IMR-90 (cell line): Measurements from ENCODE around the gene RUNX3. TPM values are rescaled to one million over a fixed set of nuclear protein-coding genes. Genes with fewer than 3 reads are reported as not detected.

Experiments
- ATAC-seq: fragments of 200-7000 bp; cut with Tn5 transposase; 2 replicates; pipeline ENCODE4 v1.9.1; 2020; ENCODE audit warnings: low read depth, mild to moderate bottlenecking, moderate library complexity
- BruUV-seq: library from RNA; stranded (reverse); fragments of 400-500 nt; replicated peaks from 2 replicates; lab custom pipeline; 2021; lab: Mats Ljungman, UMichigan
- CTCF ChIA-PET: fragments of 300-600 bp; formaldehyde crosslinking; extraction: SDS; loops from one replicate; lab custom pipeline; 2021; ENCODE audit warnings: antibody characterized with exemption; lab: Yijun Ruan, JAX
- POLR2A ChIA-PET: fragments of 300-600 bp; sonication (Branson Sonifier 250); formaldehyde crosslinking; loops from one replicate; lab custom pipeline; 2022; ENCODE audit warnings: antibody characterized with exemption; ENCODE audit not compliant: unreplicated experiment; lab: Charles Lee
- DNase-seq: peaks from one replicate; pipeline ENCODE4 v3.0.0; 2013
- H2AFZ ChIP-seq: replicated peaks from 2 replicates; pipeline ENCODE3; 2013; ENCODE audit warnings: low read length, mild to moderate bottlenecking; ENCODE audit not compliant: poor library complexity
- H2AK5ac ChIP-seq: 2 replicates; pipeline ENCODE4 v1.6.1; 2013; ENCODE audit warnings: low read depth, low read length, inconsistent platforms
- H2AK9ac ChIP-seq: replicated peaks from 2 replicates; pipeline ENCODE3; 2013; ENCODE audit warnings: mild to moderate bottlenecking, low read depth, low read length, moderate library complexity; ENCODE audit not compliant: poor library complexity
- H2BK120ac ChIP-seq: 2 replicates; pipeline ENCODE4 v1.6.1; 2013; ENCODE audit warnings: low read depth, low read length, inconsistent platforms
- H2BK15ac ChIP-seq: 3 replicates; pipeline ENCODE4 v1.6.1; 2013; ENCODE audit warnings: low read depth, low read length, inconsistent platforms
- H2BK20ac ChIP-seq: 2 replicates; pipeline ENCODE4 v1.6.1; 2013; ENCODE audit warnings: low read depth, mild to moderate bottlenecking, inconsistent platforms, low read length, moderate library complexity
- H2BK5ac ChIP-seq: 2 replicates; pipeline ENCODE4 v1.6.1; 2013; ENCODE audit warnings: mild to moderate bottlenecking, low read depth, low read length, inconsistent platforms; ENCODE audit not compliant: poor library complexity, severe bottlenecking
- H3K14ac ChIP-seq: replicated peaks from 2 replicates; pipeline ENCODE4 v1.6.1; 2013; ENCODE audit warnings: low read depth, low read length, inconsistent platforms
- H3K18ac ChIP-seq: 2 replicates; pipeline ENCODE4 v1.6.1; 2013; ENCODE audit warnings: low read depth, low read length, control low read depth
- H3K23ac ChIP-seq: 2 replicates; pipeline ENCODE4 v1.6.1; 2013; ENCODE audit warnings: low read depth, low read length, inconsistent platforms
- H3K27ac ChIP-seq: 2 replicates; pipeline ENCODE4 v1.5.1; 2013; ENCODE audit warnings: mild to moderate bottlenecking, control low read depth, low read length; ENCODE audit not compliant: insufficient read depth
- H3K27me3 ChIP-seq: 2 replicates; pipeline ENCODE4 v1.6.1; 2013; ENCODE audit warnings: low read length; ENCODE audit not compliant: control insufficient read depth, insufficient read depth
- H3K36me3 ChIP-seq: 2 replicates; pipeline ENCODE4 v1.6.1; 2013; ENCODE audit warnings: low read length, mixed read lengths; ENCODE audit not compliant: control insufficient read depth, insufficient read depth
- H3K4ac ChIP-seq: 2 replicates; pipeline ENCODE4 v1.6.1; 2013; ENCODE audit warnings: low read depth, low read length, inconsistent platforms
- H3K4me1 ChIP-seq: 2 replicates; pipeline ENCODE4 v1.6.1; 2013; ENCODE audit warnings: low read length, mixed read lengths; ENCODE audit not compliant: control insufficient read depth, insufficient read depth
- H3K4me2 ChIP-seq: 2 replicates; pipeline ENCODE4 v1.6.1; 2013; ENCODE audit warnings: low read depth, mild to moderate bottlenecking, control low read depth, low read length, moderate library complexity
- H3K4me3 ChIP-seq: 2 replicates; pipeline ENCODE4 v1.5.1; 2013; ENCODE audit warnings: low read depth, mild to moderate bottlenecking, control low read depth, low read length, moderate library complexity; ENCODE audit not compliant: insufficient read depth
- H3K56ac ChIP-seq: 2 replicates; pipeline ENCODE4 v1.6.1; 2013; ENCODE audit warnings: low read length, inconsistent platforms; ENCODE audit not compliant: insufficient read depth; ENCODE audit errors: extremely low read depth
- H3K79me1 ChIP-seq, 2 experiments: 2 replicates each; pipeline ENCODE4 v1.6.1; 2013; ENCODE audit warnings: low read length in 2 of 2, inconsistent platforms in 1 of 2, low read depth in 1 of 2
- H3K9ac ChIP-seq: 2 replicates; pipeline ENCODE4 v1.6.1; 2013; ENCODE audit warnings: low read depth, low read length, control low read depth
- H3K9me1 ChIP-seq: 2 replicates; pipeline ENCODE4 v1.6.1; 2013; ENCODE audit warnings: low read length, inconsistent platforms; ENCODE audit not compliant: insufficient read depth
- H3K9me3 ChIP-seq: 2 replicates; pipeline ENCODE4 v1.6.1; 2013; ENCODE audit warnings: low read length; ENCODE audit not compliant: control insufficient read depth, insufficient read depth
- H4K20me1 ChIP-seq: 2 replicates; pipeline ENCODE4 v1.6.1; 2013; ENCODE audit warnings: low read length, inconsistent platforms; ENCODE audit not compliant: insufficient read depth
- H4K5ac ChIP-seq: 2 replicates; pipeline ENCODE4 v1.6.1; 2013; ENCODE audit warnings: mild to moderate bottlenecking, low read depth, low read length, control low read depth
- H4K8ac ChIP-seq, 2 experiments: 2 replicates each; pipeline ENCODE4 v1.6.1; 2013; ENCODE audit warnings: low read depth in 2 of 2, low read length in 2 of 2, control low read depth in 1 of 2, inconsistent platforms in 1 of 2
- H4K91ac ChIP-seq: 2 replicates; pipeline ENCODE4 v1.6.1; 2013; ENCODE audit warnings: low read depth, low read length, inconsistent platforms; ENCODE audit not compliant: insufficient read depth
- BHLHE40 ChIP-seq: fragments of 150-350 bp; IDR thresholded peaks from 2 replicates; pipeline ENCODE4 v1.6.1; 2016; ENCODE audit warnings: mild to moderate bottlenecking, low read depth, low read length
- CEBPB ChIP-seq: IDR thresholded peaks from 2 replicates; pipeline ENCODE4 v1.6.1; 2012; ENCODE audit warnings: low read depth, low read length, improper control_type of control experiment
- MAFK ChIP-seq: IDR thresholded peaks from 2 replicates; pipeline ENCODE4 v1.6.1; 2012; ENCODE audit warnings: low read depth, low read length, improper control_type of control experiment
- MAZ ChIP-seq: IDR thresholded peaks from 2 replicates; pipeline ENCODE4 v1.6.1; 2012; ENCODE audit warnings: low read depth, mild to moderate bottlenecking, low read length, improper control_type of control experiment, moderate library complexity, borderline replicate concordance
- MXI1 ChIP-seq: IDR thresholded peaks from 2 replicates; pipeline ENCODE4 v1.6.1; 2012; ENCODE audit warnings: low read depth, mild to moderate bottlenecking, low read length, moderate library complexity, borderline replicate concordance
- RAD21 ChIP-seq: IDR thresholded peaks from 2 replicates; pipeline ENCODE4 v1.6.1; 2012; ENCODE audit warnings: low read length, improper control_type of control experiment
- RFX5 ChIP-seq: IDR thresholded peaks from 2 replicates; pipeline ENCODE4 v1.8.0; 2012; ENCODE audit warnings: low read depth, mild to moderate bottlenecking, low read length, moderate library complexity
- SMC3 ChIP-seq: fragments of 150-350 bp; IDR thresholded peaks from 2 replicates; pipeline ENCODE4 v1.6.1; 2016; ENCODE audit warnings: low read depth, mild to moderate bottlenecking, antibody characterized with exemption, low read length, moderate library complexity
- WGBS, 2 experiments: methylation state at CpG; one replicate each; pipeline versions ENCODE4 v1.1.5 to v1.1.7; 2013; ENCODE audit warnings: missing lambda C conversion rate in 2 of 2; ENCODE audit not compliant: insufficient read length in 1 of 2; ENCODE audit errors: extremely low coverage in 2 of 2; 5-methylcytosine and 5-hydroxymethylcytosine counted together
- dilution Hi-C: fragments of 300-500 bp; cut with HindIII; formaldehyde crosslinking; loops from one replicate; pipeline ENCODE4 v1.14.3; 2018; ENCODE audit warnings: low sequenced_read_pairs; ENCODE audit not compliant: unreplicated experiment
- in situ Hi-C: fragments of 300-500 bp; cut with MboI; formaldehyde crosslinking; loops from 3 replicates; pipeline ENCODE4 v1.14.3; 2019; ENCODE audit warnings: low sequenced_read_pairs, inconsistent platforms, mixed read lengths
- intact Hi-C: fragments of 100-400 bp; cut with micrococcal nuclease; formaldehyde crosslinking; loops from 2 replicates; pipeline ENCODE4 v1.10.0; 2022
- polyA plus RNA-seq, 3 experiments: library from polyadenylated mRNA; depleted of rRNA; stranded (reverse); fragments of >200 nt; gene quantifications; 2 replicates each; pipeline ENCODE4 v1.2.3, GENCODE V29; 2012; ENCODE audit warnings: low replicate concordance in 1 of 3
- total RNA-seq: library from RNA; depleted of rRNA; stranded (reverse); fragments of >200 nt; gene quantifications from 2 replicates; pipeline ENCODE4 v1.2.3, GENCODE V29; 2012

RUNX3 gene
- total and polyA plus RNA-seq, 2 of the 4 experiments (the other 2 are of a cell fraction) = 0.07 TPM; not detected in 1

- Histone ChIP-seq H3K14ac (no peak overlapping the region), H3K9me1 (peaks cover 14% of the 10 kb centered on the region), H3K4ac (no peak overlapping the region), H2AK5ac (no peak overlapping the region), H3K36me3 (no peaks in the 10 kb centered on the region), H3K18ac (no peak overlapping the region), H2BK120ac (no peak overlapping the region), H3K56ac (no peak overlapping the region), H4K91ac (no peak overlapping the region), H3K4me2 (no peak overlapping the region), H3K79me1 (no peaks in the 10 kb centered on the region), H3K4me1 (peaks cover 2% of the 10 kb centered on the region; the same call in 1 of the 2 replicates), H3K4me3 (peak overlapping the region; percentile 31; the same call in 1 of the 2 replicates), H4K8ac (no peak overlapping the region), H2BK20ac (no peak overlapping the region), H2BK15ac (no peak overlapping the region), H3K27me3 (peaks cover 92% of the 10 kb centered on the region), H3K9ac (peak overlapping the region; percentile 30; the same call in 1 of the 2 replicates), H2BK5ac (no peak overlapping the region), H3K27ac (no peak overlapping the region), H4K20me1 (peaks cover 21% of the 10 kb centered on the region), H3K9me3 (peaks cover 2% of the 10 kb centered on the region), H4K5ac (no peak overlapping the region), H2AK9ac (peak overlapping the region; percentile 11), H2AFZ (peak overlapping the region; percentile 34), H3K23ac (no peak overlapping the region)
- TF ChIP-seq RFX5 = no peak
- TF ChIP-seq MAZ = no peak
- TF ChIP-seq SMC3 = no peak
- no peak for TF ChIP-seq CEBPB
- TF ChIP-seq BHLHE40 = no peak
- TF ChIP-seq RAD21 = no peak
- TF ChIP-seq MXI1 = no peak
- no peak for TF ChIP-seq MAFK
- ChIA-PET POLR2A (no interaction called here), CTCF (no interaction called here)
- ATAC-seq (0 out of 2 replicates have a peak, but pooled peaks have one; percentile 5), DNase-seq (no peak)
- in situ Hi-C loops = loop anchor here (5.0 to 10.0 kb wide), 2 partner anchors 173 to 275 kb away; no protein-coding TSS in a partner anchor
- dilution Hi-C loops = no loop called here
- 1% methylated on average over 54 of the region's 129 CpGs; no CpG with 5 or more reads in 1 of the 2 experiments for whole genome bisulfite sequencing, 2 experiments
- intact Hi-C loops = no loop called here
- no TSS peak for BruUV-seq
These were observed 447 bp downstream of the RUNX3 start for GRCh38 chr1:24929398-24930259.
